GM12873 (cell line): ENCODE results near the gene SRGAP1.

ENCODE experiments used
- TF ChIP-seq, protein P1 (sequence below): IDR thresholded peaks from 2 replicates; pipeline ENCODE4 v1.5.1; 2012; ENCODE audit warnings: low read depth, mild to moderate bottlenecking, moderate library complexity, low read length, control low read depth; ENCODE audit not compliant: insufficient read depth; ENCODE audit errors: missing control alignments

SRGAP1 gene

DNA sequence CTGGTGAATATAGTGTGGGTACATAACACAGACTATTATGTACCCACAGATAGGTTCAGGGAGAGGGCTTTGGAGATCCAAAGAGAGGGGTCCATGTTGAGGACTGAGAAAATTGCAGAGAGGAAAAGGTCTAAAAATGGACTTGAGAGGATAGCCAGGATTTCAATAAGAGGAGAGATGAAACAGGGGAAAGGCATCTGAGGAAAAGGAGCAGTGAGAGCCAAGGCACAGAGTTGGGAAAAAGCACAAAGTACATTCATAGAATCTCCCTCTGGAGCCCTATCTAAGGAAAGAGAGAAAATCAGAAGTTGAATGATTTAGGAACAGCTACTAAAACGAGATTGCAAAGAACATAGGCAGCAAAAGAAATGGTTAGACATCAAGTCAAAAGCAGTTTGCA is 182.8 kb downstream of the SRGAP1 start:
- TF ChIP-seq, protein P1, sequence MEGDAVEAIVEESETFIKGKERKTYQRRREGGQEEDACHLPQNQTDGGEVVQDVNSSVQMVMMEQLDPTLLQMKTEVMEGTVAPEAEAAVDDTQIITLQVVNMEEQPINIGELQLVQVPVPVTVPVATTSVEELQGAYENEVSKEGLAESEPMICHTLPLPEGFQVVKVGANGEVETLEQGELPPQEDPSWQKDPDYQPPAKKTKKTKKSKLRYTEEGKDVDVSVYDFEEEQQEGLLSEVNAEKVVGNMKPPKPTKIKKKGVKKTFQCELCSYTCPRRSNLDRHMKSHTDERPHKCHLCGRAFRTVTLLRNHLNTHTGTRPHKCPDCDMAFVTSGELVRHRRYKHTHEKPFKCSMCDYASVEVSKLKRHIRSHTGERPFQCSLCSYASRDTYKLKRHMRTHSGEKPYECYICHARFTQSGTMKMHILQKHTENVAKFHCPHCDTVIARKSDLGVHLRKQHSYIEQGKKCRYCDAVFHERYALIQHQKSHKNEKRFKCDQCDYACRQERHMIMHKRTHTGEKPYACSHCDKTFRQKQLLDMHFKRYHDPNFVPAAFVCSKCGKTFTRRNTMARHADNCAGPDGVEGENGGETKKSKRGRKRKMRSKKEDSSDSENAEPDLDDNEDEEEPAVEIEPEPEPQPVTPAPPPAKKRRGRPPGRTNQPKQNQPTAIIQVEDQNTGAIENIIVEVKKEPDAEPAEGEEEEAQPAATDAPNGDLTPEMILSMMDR, result no peak

DNA sequence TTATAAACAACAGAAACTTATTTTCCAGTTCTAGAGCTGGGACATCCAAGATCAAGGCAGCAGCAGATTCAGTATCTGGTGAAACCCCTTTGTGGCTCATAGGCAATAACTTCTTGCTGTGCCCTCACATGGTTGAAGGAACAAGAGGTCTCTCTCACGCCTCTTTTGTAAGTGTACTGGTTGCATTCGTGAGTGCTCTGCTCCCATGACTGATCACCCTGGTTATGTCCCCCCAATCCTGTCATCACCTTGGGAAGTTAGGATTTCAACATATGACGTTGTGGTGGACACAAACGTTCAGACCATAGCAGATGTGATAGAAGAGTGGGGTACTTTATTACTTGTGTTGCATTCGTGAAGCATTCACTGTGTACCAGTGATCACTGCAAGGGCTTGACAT is 184.0 kb downstream of the SRGAP1 start:
- TF ChIP-seq, protein P1, result no peak

DNA sequence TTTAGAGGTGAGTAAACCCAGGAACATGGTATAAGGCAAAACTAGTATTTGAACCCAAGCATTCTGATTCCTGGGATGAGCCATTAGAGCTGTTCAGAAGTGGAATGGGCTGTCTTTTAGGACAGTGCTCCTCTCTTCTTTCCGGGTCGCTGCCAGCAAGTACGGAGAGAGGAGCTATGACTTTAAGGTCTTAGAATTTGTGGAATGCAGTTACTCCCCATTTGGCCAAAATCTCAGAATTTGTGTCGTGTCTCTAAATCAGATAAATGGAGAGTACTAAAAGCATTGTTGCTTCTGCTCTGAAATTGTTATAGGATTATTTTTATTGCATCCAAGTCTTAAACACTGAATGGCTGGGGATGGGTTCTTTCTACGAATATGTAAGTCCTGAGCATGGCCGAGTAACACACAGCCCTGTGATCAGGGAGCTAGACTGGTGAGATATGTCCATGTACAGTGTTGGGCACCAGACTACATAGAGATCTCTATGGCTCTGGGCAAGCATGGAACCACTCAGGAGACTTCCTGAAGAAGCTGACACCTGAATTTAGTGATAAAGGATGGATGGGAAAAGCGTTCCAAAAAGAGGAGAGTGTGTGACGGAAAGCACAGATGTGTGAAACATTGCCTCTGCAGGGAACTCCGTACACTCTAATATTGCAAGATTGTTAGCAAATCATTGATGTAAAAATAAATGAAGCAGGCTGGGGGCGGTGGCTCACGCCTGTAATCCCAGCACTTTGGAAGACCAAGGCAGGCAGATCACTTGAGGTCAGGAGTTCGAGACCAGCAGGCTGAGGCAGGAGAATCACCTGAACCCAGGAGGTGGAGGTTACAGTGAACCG is 184.7 kb downstream of the SRGAP1 start:
- TF ChIP-seq, protein P1, result no peak

DNA sequence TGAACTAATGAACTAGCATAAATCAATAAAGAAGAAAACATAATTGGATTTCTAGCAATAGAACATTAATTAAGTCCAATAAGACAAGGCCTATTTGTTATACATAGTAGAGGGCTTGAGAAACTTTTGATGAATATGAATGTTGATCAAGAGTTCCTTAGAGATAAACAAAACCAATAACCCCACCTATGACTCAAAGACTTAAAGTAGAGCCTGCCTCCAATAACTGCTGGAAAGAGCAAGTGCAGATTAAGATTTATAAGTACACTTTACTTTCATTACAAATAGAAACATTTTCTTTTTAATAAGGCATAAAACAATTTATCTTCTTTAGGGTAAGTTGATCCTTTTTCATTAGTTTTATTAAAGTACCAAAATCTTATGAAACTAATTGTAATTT is 185.7 kb downstream of the SRGAP1 start:
- TF ChIP-seq, protein P1, result no peak

DNA sequence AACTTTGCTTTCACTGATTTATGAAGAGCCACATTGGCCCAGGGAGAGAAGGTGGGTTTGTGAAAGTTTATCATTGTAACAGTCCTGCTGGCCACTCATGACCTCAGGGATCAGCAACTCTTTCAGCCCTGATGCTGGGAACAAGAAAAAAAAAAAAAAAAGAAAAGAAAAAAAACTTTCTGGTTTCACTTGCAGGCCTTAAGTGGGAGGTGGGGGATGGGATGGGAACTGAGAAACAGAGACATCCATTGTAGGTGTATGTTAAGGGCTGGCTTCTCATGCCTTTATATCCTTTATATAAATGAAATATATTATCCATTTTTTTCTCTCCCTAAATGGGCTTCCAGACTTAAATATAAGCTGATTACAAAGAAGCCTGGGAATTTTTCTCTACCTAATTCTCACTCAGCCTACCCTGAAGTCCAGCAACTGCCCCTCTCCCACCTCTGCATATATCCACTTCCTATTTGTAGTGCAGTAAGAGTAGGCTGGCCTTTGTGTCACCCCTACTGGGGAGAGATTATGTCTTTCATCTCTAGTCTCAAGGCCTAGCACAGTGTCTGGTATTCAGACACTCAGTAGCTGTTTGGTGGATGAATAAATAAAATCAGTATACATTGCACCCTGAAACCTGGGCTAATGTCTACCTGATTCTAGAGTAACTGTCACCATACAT is 190.5 kb downstream of the SRGAP1 start:
- TF ChIP-seq, protein P1, result no peak

DNA sequence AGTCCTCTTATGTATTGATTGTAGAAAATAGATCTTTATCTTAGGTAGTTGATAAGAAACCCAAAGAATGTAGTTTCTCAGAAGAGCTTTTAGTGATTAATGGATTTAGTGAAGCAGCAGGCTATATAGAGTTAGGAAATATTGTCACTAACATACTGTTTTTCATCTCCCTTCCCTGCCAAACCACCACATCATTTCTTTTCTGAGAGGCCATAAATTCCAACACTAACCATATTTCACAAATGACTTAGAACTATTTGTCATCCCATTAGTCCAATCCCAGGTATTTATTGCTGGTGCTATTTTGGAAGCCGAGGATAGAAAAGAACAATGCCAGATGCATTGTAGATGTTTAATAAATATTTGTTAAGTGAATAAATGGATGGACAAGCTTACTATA is 191.9 kb downstream of the SRGAP1 start:
- TF ChIP-seq, protein P1, result no peak

DNA sequence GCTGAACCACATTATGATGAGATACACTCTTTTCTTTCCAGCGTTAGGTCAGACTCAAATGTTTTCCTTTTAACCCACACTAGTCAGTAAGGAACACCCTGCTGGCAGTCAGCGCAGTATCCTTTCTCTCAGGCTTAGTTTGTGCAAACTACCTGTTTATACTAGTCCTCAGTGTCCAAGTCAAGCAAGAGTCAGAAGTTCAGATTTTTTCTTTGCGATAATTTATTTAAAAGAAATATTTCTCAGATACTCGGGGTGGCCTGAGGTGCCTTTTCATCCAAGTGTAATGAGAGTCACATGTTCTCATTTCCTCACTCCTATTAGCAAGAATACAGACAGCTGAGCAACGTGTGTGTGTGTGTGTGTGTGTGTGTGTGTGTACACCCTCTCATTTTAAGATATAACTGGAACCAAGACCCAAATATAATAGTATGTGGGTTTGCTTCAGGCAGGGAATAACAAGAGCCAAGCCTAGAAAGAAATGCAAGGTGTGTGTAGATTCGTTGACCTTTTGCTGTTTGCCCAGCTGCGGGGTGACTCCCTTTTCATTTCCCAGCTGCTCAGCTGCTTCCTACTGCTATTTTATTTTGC is 194.9 kb downstream of the SRGAP1 start:
- TF ChIP-seq, protein P1, result no peak
